GM23338 (cell line): Measurements from ENCODE around the gene EGFR.

Experiments used
- CREB1 ChIP-seq: fragments of 250-450 bp; sonication (Bioruptor Pico); IDR thresholded peaks from 2 replicates; pipeline ENCODE4 v1.5.0; 2020; ENCODE audit warnings: low read depth, mild to moderate bottlenecking, moderate library complexity
- ETS1 ChIP-seq: IDR thresholded peaks from 2 replicates; pipeline ENCODE4 v1.6.1; 2016; ENCODE audit warnings: antibody characterized with exemption
- EZH2 ChIP-seq: fragments of 200-600 bp; sonication (generic); IDR thresholded peaks from one replicate; pipeline ENCODE4 v1.8.0; 2017; ENCODE audit warnings: antibody characterized with exemption, mild to moderate bottlenecking, low read depth; ENCODE audit not compliant: unreplicated experiment
- EZH2phosphoT487 ChIP-seq: fragments of 200-600 bp; sonication (generic); IDR thresholded peaks from one replicate; pipeline ENCODE4 v1.8.1; 2018; ENCODE audit warnings: antibody characterized with exemption; ENCODE audit not compliant: unreplicated experiment
- JUNB ChIP-seq: IDR thresholded peaks from one replicate; pipeline ENCODE4 v1.6.1; 2016; ENCODE audit warnings: antibody characterized with exemption; ENCODE audit not compliant: unreplicated experiment
- NANOG ChIP-seq: IDR thresholded peaks from 2 replicates; pipeline ENCODE4 v1.6.1; 2016; ENCODE audit warnings: antibody characterized with exemption, borderline replicate concordance
- POLR2AphosphoS5 ChIP-seq: IDR thresholded peaks from 2 replicates; pipeline ENCODE4 v1.6.1; 2016; ENCODE audit warnings: antibody characterized with exemption, low read depth
- ZNF114 ChIP-seq: fragments of 250-450 bp; sonication (Bioruptor Pico); IDR thresholded peaks from 2 replicates; pipeline ENCODE4 v1.5.0; 2020; ENCODE audit warnings: mild to moderate bottlenecking, moderate library complexity
- ZNF331 ChIP-seq: fragments of 250-450 bp; sonication (Bioruptor Pico); IDR thresholded peaks from 2 replicates; pipeline ENCODE4 v1.5.0; 2020; ENCODE audit warnings: low read depth, mild to moderate bottlenecking, moderate library complexity
- TF ChIP-seq, protein P1 (sequence below), 2 experiments: fragments of 200-600 bp in 1 of 2; sonication (generic) in 1 of 2; conservative IDR thresholded peaks; 2 replicates each; pipeline versions ENCODE4 v1.5.1 to v1.6.1; 2016 to 2017; ENCODE audit warnings: antibody characterized with exemption in 2 of 2, low read depth in 2 of 2, mild to moderate bottlenecking in 2 of 2, moderate library complexity in 1 of 2
- TF ChIP-seq, protein P2 (sequence below): IDR thresholded peaks from one replicate; pipeline ENCODE4 v1.6.1; 2018; ENCODE audit warnings: antibody characterized with exemption; ENCODE audit not compliant: unreplicated experiment

GRCh38 chr7:55207436-55208125, 188.8 kb downstream of the EGFR start:
- TF ChIP-seq, protein P1, sequence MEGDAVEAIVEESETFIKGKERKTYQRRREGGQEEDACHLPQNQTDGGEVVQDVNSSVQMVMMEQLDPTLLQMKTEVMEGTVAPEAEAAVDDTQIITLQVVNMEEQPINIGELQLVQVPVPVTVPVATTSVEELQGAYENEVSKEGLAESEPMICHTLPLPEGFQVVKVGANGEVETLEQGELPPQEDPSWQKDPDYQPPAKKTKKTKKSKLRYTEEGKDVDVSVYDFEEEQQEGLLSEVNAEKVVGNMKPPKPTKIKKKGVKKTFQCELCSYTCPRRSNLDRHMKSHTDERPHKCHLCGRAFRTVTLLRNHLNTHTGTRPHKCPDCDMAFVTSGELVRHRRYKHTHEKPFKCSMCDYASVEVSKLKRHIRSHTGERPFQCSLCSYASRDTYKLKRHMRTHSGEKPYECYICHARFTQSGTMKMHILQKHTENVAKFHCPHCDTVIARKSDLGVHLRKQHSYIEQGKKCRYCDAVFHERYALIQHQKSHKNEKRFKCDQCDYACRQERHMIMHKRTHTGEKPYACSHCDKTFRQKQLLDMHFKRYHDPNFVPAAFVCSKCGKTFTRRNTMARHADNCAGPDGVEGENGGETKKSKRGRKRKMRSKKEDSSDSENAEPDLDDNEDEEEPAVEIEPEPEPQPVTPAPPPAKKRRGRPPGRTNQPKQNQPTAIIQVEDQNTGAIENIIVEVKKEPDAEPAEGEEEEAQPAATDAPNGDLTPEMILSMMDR (conservative IDR thresholded peaks at IDR 0.05; ENCODE audit: low read depth in 2 of 2): no peak
- TF ChIP-seq POLR2AphosphoS5 (no peak), EZH2 (no peak), EZH2phosphoT487 (no peak), CREB1 (CRISPR knock-in tag) (no peak), JUNB (no peak), ETS1 (no peak), NANOG (no peak), ZNF331 (no peak), ZNF114 (no peak)
- TF ChIP-seq, protein P2, sequence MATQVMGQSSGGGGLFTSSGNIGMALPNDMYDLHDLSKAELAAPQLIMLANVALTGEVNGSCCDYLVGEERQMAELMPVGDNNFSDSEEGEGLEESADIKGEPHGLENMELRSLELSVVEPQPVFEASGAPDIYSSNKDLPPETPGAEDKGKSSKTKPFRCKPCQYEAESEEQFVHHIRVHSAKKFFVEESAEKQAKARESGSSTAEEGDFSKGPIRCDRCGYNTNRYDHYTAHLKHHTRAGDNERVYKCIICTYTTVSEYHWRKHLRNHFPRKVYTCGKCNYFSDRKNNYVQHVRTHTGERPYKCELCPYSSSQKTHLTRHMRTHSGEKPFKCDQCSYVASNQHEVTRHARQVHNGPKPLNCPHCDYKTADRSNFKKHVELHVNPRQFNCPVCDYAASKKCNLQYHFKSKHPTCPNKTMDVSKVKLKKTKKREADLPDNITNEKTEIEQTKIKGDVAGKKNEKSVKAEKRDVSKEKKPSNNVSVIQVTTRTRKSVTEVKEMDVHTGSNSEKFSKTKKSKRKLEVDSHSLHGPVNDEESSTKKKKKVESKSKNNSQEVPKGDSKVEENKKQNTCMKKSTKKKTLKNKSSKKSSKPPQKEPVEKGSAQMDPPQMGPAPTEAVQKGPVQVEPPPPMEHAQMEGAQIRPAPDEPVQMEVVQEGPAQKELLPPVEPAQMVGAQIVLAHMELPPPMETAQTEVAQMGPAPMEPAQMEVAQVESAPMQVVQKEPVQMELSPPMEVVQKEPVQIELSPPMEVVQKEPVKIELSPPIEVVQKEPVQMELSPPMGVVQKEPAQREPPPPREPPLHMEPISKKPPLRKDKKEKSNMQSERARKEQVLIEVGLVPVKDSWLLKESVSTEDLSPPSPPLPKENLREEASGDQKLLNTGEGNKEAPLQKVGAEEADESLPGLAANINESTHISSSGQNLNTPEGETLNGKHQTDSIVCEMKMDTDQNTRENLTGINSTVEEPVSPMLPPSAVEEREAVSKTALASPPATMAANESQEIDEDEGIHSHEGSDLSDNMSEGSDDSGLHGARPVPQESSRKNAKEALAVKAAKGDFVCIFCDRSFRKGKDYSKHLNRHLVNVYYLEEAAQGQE: no peak
